Activated naive CD4-positive, alpha-beta T cell treated with anti-CD3 and anti-CD28 coated beads, Interleukin-2, amount 10 ng/mL, durations not matched to agents 5 hours and 36 hours (primary cell): ENCODE results near the gene CIDEC. TPM values are rescaled to one million over a fixed set of nuclear protein-coding genes. Genes with fewer than 3 reads are reported as not detected.

Experiments
- total RNA-seq, 2 experiments: library from RNA; stranded (reverse); gene quantifications; one replicate each; pipeline ENCODE4 v1.2.3, GENCODE V29; 2021

CIDEC gene, protein sequence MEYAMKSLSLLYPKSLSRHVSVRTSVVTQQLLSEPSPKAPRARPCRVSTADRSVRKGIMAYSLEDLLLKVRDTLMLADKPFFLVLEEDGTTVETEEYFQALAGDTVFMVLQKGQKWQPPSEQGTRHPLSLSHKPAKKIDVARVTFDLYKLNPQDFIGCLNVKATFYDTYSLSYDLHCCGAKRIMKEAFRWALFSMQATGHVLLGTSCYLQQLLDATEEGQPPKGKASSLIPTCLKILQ
- total RNA-seq, result not detected

DNA sequence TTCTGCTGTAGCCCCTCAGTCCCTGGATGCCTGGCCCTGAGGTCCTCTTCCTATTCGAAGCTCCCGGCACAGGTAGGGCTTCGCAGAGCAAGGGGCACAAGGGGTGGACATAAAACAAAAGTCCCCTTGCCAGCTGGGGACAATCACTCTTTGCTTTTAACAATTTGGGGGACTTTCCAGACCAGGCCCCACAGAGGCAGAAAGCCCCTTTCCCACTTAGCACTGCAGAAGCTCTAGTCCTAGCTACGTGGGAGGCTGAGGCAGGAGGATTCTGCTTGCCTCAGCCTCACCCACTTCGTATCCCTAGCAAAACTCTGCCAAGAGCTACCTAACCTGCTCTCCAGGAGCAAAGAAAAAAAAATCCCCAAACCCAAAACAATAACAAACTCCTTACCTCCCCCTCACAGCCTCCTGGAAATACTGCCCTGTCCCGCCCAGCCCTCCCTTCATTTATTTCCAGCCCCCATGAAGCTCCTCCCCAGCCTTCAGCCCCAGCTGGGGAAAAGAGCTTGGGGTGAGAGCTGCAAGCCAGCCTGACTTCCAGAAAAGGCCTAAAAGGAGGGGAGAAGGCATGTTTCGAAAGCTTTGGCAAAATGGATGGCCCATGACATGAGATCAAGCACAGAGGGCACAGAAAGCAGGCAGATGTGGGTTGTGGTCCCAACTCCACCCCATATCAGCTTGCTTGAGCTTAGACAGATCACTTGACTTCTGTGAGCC, at the start of gene CIDEC:
Gene CIDEC (minus strand): TSS at position 424 of the 720 bp plus-strand sequence. CDS start 1,767 bp downstream, outside the sequence.

DNA sequence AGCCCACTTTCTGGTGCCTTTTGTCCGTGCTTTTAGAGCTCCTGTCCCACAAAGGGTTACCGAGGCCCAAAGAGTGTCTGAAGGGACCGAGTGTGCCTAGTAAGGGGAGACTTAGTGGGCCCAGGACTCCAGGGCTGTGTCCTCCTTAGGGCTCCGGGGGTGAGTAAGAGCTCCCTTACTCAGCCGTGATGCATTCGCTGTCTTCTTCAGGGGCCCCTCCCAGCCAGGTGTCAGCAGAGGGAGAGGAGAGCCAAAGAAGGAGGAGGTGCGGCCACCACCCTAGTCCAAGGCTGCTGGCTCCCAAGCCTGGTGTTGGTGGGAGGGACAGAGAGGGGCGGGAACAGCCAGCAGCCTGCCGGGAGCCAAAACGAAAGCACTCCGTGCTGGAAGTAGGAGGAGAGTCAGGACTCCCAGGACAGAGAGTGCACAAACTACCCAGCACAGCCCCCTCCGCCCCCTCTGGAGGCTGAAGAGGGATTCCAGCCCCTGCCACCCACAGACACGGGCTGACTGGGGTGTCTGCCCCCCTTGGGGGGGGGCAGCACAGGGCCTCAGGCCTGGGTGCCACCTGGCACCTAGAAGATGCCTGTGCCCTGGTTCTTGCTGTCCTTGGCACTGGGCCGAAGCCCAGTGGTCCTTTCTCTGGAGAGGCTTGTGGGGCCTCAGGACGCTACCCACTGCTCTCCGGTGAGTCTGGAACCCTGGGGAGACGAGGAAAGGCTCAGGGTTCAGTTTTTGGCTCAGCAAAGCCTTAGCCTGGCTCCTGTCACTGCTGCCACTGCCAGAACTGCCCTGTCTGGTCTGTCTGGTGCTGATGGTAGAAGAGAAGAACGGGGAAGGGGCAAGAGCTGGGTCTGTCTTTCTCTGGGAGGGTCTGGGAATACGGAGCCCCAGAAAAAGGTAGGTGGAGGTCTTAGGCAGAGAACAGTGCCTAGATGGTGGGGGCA, 37.0 kb upstream of the CIDEC start, which contains the start of gene IL17RC:
Gene IL17RC (plus strand): TSS at position 365 of the 947 bp plus-strand sequence. CDS start 218 bp downstream, at position 583.

DNA sequence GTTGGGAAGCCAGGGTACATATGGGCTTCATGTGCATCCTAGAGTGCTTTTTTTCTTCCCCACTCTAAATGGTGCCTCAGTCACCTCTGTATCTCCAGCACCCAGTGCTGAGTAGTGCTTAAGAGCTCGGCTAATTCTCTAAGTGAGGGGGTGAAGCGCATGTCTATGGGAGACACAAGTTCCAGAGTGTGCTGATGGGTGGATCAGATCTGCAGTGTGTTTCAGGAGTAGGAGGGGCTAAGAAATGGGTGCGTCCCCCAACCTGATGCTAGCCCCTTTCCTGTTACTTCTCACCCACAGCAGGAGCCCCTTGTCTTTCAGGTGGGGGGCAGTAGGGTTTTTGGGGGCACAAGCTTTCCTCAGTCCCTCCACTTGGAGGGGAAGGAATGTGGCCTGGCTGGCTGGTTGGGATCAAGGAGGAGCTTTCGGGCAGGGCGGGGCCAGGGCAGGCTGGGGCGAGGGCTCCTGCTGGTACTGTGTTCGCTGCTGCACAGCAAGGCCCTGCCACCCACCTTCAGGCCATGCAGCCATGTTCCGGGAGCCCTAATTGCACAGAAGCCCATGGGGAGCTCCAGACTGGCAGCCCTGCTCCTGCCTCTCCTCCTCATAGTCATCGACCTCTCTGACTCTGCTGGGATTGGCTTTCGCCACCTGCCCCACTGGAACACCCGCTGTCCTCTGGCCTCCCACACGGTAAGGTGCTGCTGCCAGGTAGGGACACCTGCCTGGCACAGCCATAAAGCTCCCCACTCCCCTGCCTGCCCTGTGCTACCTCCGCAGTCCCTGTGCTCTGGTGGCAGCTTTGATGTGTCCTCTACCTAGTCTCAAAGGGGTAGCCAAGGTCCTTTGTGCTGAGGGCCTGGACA, 22.6 kb upstream of the CIDEC start, which contains the start of gene IL17RE:
Gene IL17RE (plus strand): TSS at position 477 of the 866 bp plus-strand sequence. CDS start 85 bp downstream, at position 562.

DNA sequence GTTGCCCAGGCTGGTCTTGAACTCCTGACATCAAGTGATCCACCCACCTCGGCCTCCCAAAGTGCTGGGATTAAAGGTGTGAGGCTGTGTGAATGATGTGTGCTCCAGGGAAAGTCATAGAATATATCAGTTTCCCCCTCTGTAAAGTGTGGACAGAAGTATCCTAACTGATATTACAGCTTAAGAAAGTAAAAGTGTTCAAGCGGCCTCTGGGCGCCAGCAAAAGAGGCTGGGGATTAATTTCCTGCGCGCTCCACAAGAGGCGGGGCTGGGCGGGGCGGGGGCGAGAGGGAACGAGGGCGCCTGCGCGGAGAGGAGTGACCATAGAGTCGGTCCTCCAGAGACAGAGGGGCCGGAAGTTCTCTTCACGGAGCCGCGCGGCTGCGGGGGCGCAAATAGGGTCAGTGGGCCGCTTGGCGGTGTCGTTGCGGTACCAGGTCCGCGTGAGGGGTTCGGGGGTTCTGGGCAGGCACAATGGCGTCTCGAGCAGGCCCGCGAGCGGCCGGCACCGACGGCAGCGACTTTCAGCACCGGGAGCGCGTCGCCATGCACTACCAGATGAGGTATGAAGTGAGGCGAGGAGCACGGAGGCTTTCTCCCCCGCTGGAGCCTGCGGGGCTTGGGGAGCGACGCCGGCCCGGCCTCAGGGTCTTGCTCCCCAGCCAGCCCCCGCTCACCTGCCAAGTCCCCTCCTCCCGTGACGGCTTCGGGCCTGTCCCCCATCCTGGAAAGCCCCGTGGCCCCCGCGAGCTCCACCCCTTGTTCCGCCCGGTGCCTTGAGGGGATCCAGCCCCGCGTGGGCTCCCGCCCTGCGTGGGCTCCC, 10.4 kb upstream of the CIDEC start, which contains the start of gene JAGN1:
Gene JAGN1 (plus strand): TSS at position 362 of the 823 bp plus-strand sequence. CDS start 113 bp downstream, at position 475.

DNA sequence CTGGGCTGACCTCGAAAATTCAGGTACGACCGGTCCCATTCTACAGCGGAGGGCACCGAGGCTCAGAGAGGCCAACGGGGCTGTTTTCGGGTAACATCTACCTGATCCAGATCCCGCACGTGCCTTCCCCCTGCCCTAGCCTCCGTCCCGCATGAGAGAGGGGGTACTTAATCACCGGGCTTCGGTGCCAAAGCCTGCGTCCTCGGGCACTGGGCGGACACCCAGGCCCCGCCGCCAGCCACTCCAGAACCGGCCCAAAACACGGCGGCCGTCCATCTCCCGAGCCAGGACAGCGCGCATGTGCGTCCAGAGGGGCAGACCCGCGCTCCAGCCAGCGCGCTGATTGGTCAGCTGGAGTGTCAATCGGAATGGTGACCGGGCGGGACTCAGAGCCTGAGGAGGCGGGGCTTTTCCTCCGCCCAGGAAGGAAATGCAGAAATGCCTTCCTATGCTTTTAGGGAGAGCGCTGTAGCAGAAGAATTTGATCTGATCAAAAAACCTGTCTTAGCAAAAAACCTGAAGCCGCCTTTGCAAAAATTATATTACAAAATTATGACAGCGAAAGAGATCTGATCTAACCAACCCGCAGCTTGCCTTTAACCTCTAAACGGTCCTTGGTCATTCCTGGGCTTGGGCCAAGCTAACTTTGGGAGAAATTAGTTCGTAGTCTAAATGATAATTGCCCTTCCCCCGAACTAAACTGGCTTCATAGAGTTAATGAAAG, 36.2 kb downstream of the CIDEC start, which contains the start of gene RPUSD3:
Gene RPUSD3 (minus strand): TSS at position 294 of the 724 bp plus-strand sequence. CDS start 18 bp downstream, at position 276.

Other genes with a start within 250 kb of the CIDEC start
- 10 to 100 TPM; 58.2 to 59.7 TPM for gene MTMR14, start 230.7 kb downstream of the CIDEC start, total RNA-seq
- not detected for gene CPNE9, start 176.4 kb downstream of the CIDEC start, total RNA-seq
- 10 to 100 TPM; 42.0 to 42.1 TPM for gene BRPF1, start 148.5 kb downstream of the CIDEC start, total RNA-seq
- gene OGG1, start 130.3 kb downstream of the CIDEC start, total RNA-seq, result 10 to 100 TPM; 32.5 to 35.7 TPM
- 10 to 100 TPM in 1 of 2 experiments, 1 to 10 TPM in 1; 9.3 to 10.7 TPM for gene CAMK1, start 110.3 kb downstream of the CIDEC start, total RNA-seq
- 10 to 100 TPM; 64.5 to 65.9 TPM for gene TADA3, start 87.8 kb downstream of the CIDEC start, total RNA-seq
- gene ARPC4, start 87.2 kb downstream of the CIDEC start, total RNA-seq, result 100 to 1,000 TPM; 236 to 238 TPM
- 10 to 100 TPM; 54.6 to 54.7 TPM for gene TTLL3, start 70.0 kb downstream of the CIDEC start, total RNA-seq
- 10 to 100 TPM; 45.1 to 46.2 TPM for gene RPUSD3, start 36.2 kb downstream of the CIDEC start, total RNA-seq
- gene JAGN1, start 10.4 kb upstream of the CIDEC start, total RNA-seq, result 10 to 100 TPM; 27.7 to 29.0 TPM
- under 1 TPM; 0.39 to 0.45 TPM for gene IL17RE, start 22.6 kb upstream of the CIDEC start, total RNA-seq
- gene IL17RC, start 36.8 kb upstream of the CIDEC start, total RNA-seq, result under 1 TPM; 0.29 to 0.40 TPM
- 10 to 100 TPM; 15.2 to 20.0 TPM for gene CRELD1, start 53.6 kb upstream of the CIDEC start, total RNA-seq
- 1 to 10 TPM; 5.4 to 6.1 TPM for gene PRRT3, start 72.2 kb upstream of the CIDEC start, total RNA-seq
- gene EMC3, start 106.6 kb upstream of the CIDEC start, total RNA-seq, result 10 to 100 TPM; 42.2 to 43.9 TPM
- gene FANCD2, start 146.2 kb upstream of the CIDEC start, total RNA-seq, result 10 to 100 TPM; 44.2 to 48.0 TPM
- not detected for gene FANCD2OS, start 228.0 kb upstream of the CIDEC start, total RNA-seq
- 100 to 1,000 TPM; 132 to 133 TPM for gene BRK1, start 235.4 kb upstream of the CIDEC start, total RNA-seq